H9 (cell line): ENCODE measurements around the gene CFAP45. TPM values are rescaled to one million over a fixed set of nuclear protein-coding genes. Genes with fewer than 3 reads are reported as not detected.

Experiments used
- DNase-seq: peaks from one replicate; pipeline ENCODE4 v3.0.0-alpha.2; 2017
- H2AFZ ChIP-seq: one replicate; pipeline ENCODE4 v1.6.1; 2013; ENCODE audit warnings: mild to moderate bottlenecking, low read length, control low read depth, moderate library complexity
- H2AK5ac ChIP-seq: 2 replicates; pipeline ENCODE4 v1.6.1; 2013; ENCODE audit warnings: low read length, control low read depth, mixed read lengths; ENCODE audit not compliant: insufficient read length
- H2BK120ac ChIP-seq: one replicate; pipeline ENCODE4 v1.6.1; 2013; ENCODE audit warnings: low read depth, mild to moderate bottlenecking, low read length, control low read depth, inconsistent platforms; ENCODE audit not compliant: poor library complexity, severe bottlenecking
- H2BK12ac ChIP-seq: 2 replicates; pipeline ENCODE4 v1.6.1; 2013; ENCODE audit warnings: low read length, control low read depth, mixed read lengths, low read depth; ENCODE audit not compliant: insufficient read length
- H2BK15ac ChIP-seq: 2 replicates; pipeline ENCODE4 v1.6.1; 2013; ENCODE audit warnings: low read depth, low read length, control low read depth
- H2BK20ac ChIP-seq: one replicate; pipeline ENCODE4 v1.6.1; 2013; ENCODE audit warnings: low read depth, mild to moderate bottlenecking, low read length, control low read depth, inconsistent platforms; ENCODE audit not compliant: poor library complexity, severe bottlenecking
- H2BK5ac ChIP-seq: 2 replicates; pipeline ENCODE4 v1.6.1; 2013; ENCODE audit warnings: low read length, control low read depth, mixed read lengths; ENCODE audit not compliant: insufficient read length
- H3K14ac ChIP-seq: 2 replicates; pipeline ENCODE4 v1.6.1; 2013; ENCODE audit warnings: low read length, control low read depth; ENCODE audit not compliant: insufficient read depth
- H3K18ac ChIP-seq: 2 replicates; pipeline ENCODE4 v1.6.1; 2013; ENCODE audit warnings: low read depth, mild to moderate bottlenecking, mixed read lengths, low read length, control low read depth; ENCODE audit not compliant: insufficient read length
- H3K23ac ChIP-seq: 2 replicates; pipeline ENCODE4 v1.6.1; 2013; ENCODE audit warnings: low read length, control low read depth, mixed read lengths, low read depth; ENCODE audit not compliant: insufficient read length
- H3K23me2 ChIP-seq: 2 replicates; pipeline ENCODE4 v1.6.1; 2013; ENCODE audit warnings: low read depth, mild to moderate bottlenecking, mixed read lengths, low read length, control low read depth; ENCODE audit not compliant: insufficient read length, poor library complexity, severe bottlenecking
- H3K27ac ChIP-seq: 2 replicates; pipeline ENCODE4 v1.5.1; 2013; ENCODE audit warnings: low read length, control low read depth, mixed read lengths, low read depth; ENCODE audit not compliant: insufficient read length
- H3K27me3 ChIP-seq: 2 replicates; pipeline ENCODE4 v1.6.1; 2013; ENCODE audit warnings: low read length, control low read depth, inconsistent platforms; ENCODE audit not compliant: insufficient read depth
- H3K4ac ChIP-seq: 2 replicates; pipeline ENCODE4 v1.6.1; 2013; ENCODE audit warnings: low read depth, mild to moderate bottlenecking, control low read depth, inconsistent platforms, low read length, moderate library complexity
- H3K4me1 ChIP-seq: 2 replicates; pipeline ENCODE4 v1.6.1; 2013; ENCODE audit warnings: low read length, control low read depth, inconsistent platforms; ENCODE audit not compliant: insufficient read depth
- H3K4me2 ChIP-seq: 2 replicates; pipeline ENCODE4 v1.6.1; 2013; ENCODE audit warnings: low read length, control low read depth, mixed read lengths; ENCODE audit not compliant: insufficient read length, insufficient read depth
- H3K56ac ChIP-seq: 2 replicates; pipeline ENCODE4 v1.6.1; 2013; ENCODE audit warnings: low read depth, mild to moderate bottlenecking, mixed read lengths, low read length, control low read depth; ENCODE audit not compliant: insufficient read length
- H3K79me1 ChIP-seq: 2 replicates; pipeline ENCODE4 v1.6.1; 2013; ENCODE audit warnings: low read depth, mild to moderate bottlenecking, moderate library complexity, low read length, control low read depth, inconsistent platforms; ENCODE audit not compliant: insufficient read depth, poor library complexity, severe bottlenecking
- H3K79me2 ChIP-seq: 2 replicates; pipeline ENCODE4 v1.6.1; 2013; ENCODE audit warnings: low read length, control low read depth, inconsistent platforms; ENCODE audit not compliant: insufficient read depth
- H3K9ac ChIP-seq: 2 replicates; pipeline ENCODE4 v1.6.1; 2013; ENCODE audit warnings: low read length, control low read depth, mixed read lengths; ENCODE audit not compliant: insufficient read length; ENCODE audit errors: extremely low read depth
- H3K9me3 ChIP-seq: one replicate; pipeline ENCODE4 v1.6.1; 2013; ENCODE audit warnings: low read depth, low read length, inconsistent platforms; ENCODE audit not compliant: control insufficient read depth
- H3T11ph ChIP-seq: one replicate; pipeline ENCODE4 v1.6.1; 2013; ENCODE audit warnings: mild to moderate bottlenecking, low read length, control low read depth, inconsistent platforms
- H4K20me1 ChIP-seq: one replicate; pipeline ENCODE4 v1.6.1; 2013; ENCODE audit not compliant: control insufficient read depth, insufficient read length, insufficient read depth
- H4K5ac ChIP-seq: 2 replicates; pipeline ENCODE4 v1.6.1; 2013; ENCODE audit warnings: low read depth, mild to moderate bottlenecking, mixed read lengths, low read length, control low read depth; ENCODE audit not compliant: insufficient read length
- H4K8ac ChIP-seq: replicated peaks from 2 replicates; pipeline ENCODE4 v1.6.1; 2013; ENCODE audit warnings: low read length, control low read depth, mixed read lengths, low read depth; ENCODE audit not compliant: insufficient read length
- H4K91ac ChIP-seq: 2 replicates; pipeline ENCODE4 v1.6.1; 2013; ENCODE audit warnings: low read depth, mild to moderate bottlenecking, moderate library complexity, mixed read lengths, low read length, control low read depth; ENCODE audit not compliant: insufficient read length
- H3K27ac Mint-ChIP-seq, 3 experiments: 2 replicates in 2 of 3; 3 replicates in 1 of 3; pipeline ENCODE4 v1.8.0; 2020 to 2021; ENCODE audit warnings: mixed read lengths in 3 of 3, mild to moderate bottlenecking in 1 of 3, moderate library complexity in 1 of 3
- H3K27me3 Mint-ChIP-seq: 2 replicates; pipeline ENCODE4 v1.8.0; 2021; ENCODE audit warnings: low read depth, mild to moderate bottlenecking, moderate library complexity, mixed read lengths
- H3K36me3 Mint-ChIP-seq, 3 experiments: 2 replicates in 2 of 3; 3 replicates in 1 of 3; pipeline ENCODE4 v1.8.0; 2020 to 2021; ENCODE audit warnings: low read depth in 3 of 3, mixed read lengths in 3 of 3; ENCODE audit not compliant: insufficient read depth in 1 of 3
- H3K4me1 Mint-ChIP-seq, 2 experiments: 2 replicates each; pipeline ENCODE4 v1.8.0; 2020; ENCODE audit warnings: mixed read lengths in 2 of 2
- H3K4me3 Mint-ChIP-seq, 2 experiments: 2 replicates in 1 of 2; 3 replicates in 1 of 2; pipeline ENCODE4 v1.8.0; 2020 to 2021; ENCODE audit warnings: mild to moderate bottlenecking in 2 of 2, mixed read lengths in 2 of 2, moderate library complexity in 1 of 2
- H3K9me3 Mint-ChIP-seq, 2 experiments: 2 replicates in 1 of 2; 3 replicates in 1 of 2; pipeline ENCODE4 v1.8.0; 2020; ENCODE audit warnings: mild to moderate bottlenecking in 2 of 2, mixed read lengths in 2 of 2, moderate library complexity in 1 of 2
- CTCF ChIP-seq: fragments of 200-600 bp; sonication (generic); conservative IDR thresholded peaks from 3 replicates; pipeline ENCODE4 v1.8.0; 2021; ENCODE audit warnings: antibody characterized with exemption, mild to moderate bottlenecking
- WGBS: extraction: QIAGEN DNeasy Blood & Tissue Kit; methylation state at CpG from one replicate; pipeline ENCODE4 v1.1.7; 2013; ENCODE audit warnings: missing lambda C conversion rate, low lambda C conversion rate, mixed read lengths; ENCODE audit not compliant: insufficient read length; ENCODE audit errors: extremely low coverage; 5-methylcytosine and 5-hydroxymethylcytosine counted together
- total RNA-seq: library from RNA; stranded (reverse); gene quantifications from 2 replicates; pipeline ENCODE4 v1.2.1, GENCODE V29; 2021

Gene CFAP45
- total RNA-seq, 1 experiment from 2014 or later = 0.85 TPM

GRCh38 chr1:159861218-159861617, 38.7 kb downstream of the CFAP45 start:
- peaks cover 2% of the 10 kb centered on the region for H4K20me1 ChIP-seq
- H3K4me1 Mint-ChIP-seq = peaks cover 15 to 19% of the 10 kb centered on the region in 2 experiments
- H3K9me3 ChIP-seq = no peaks in the 10 kb centered on the region
- no peak overlapping the region for H3K18ac ChIP-seq
- no peak overlapping the region for H2BK5ac ChIP-seq
- H4K8ac ChIP-seq = no peak overlapping the region
- no peak overlapping the region for H3K9ac ChIP-seq
- no peak overlapping the region for H3K23ac ChIP-seq
- H3K27me3 Mint-ChIP-seq = peaks cover 38% of the 10 kb centered on the region
- H3K4me2 ChIP-seq = no peak overlapping the region
- no peak overlapping the region for H3K14ac ChIP-seq
- no peak overlapping the region for H3K4me3 Mint-ChIP-seq
- no peaks in the 10 kb centered on the region for H3K23me2 ChIP-seq
- no peak overlapping the region for H4K5ac ChIP-seq
- no peaks in the 10 kb centered on the region for H3K9me3 Mint-ChIP-seq
- H3K27me3 ChIP-seq = no peaks in the 10 kb centered on the region
- no peak for TF ChIP-seq CTCF
- no peak overlapping the region for H3K56ac ChIP-seq
- H4K91ac ChIP-seq = no peak overlapping the region
- no peak overlapping the region for H3K27ac Mint-ChIP-seq
- H2BK12ac ChIP-seq = no peak overlapping the region
- WGBS = no CpG with 5 or more reads among the region's 8 CpGs
- no peak overlapping the region for H2AFZ ChIP-seq
- no peak overlapping the region for H3K4ac ChIP-seq
- H3K79me2 ChIP-seq = no peaks in the 10 kb centered on the region
- H3K79me1 ChIP-seq = no peaks in the 10 kb centered on the region
- no peak overlapping the region for H2BK120ac ChIP-seq
- H3K36me3 Mint-ChIP-seq = no peaks in the 10 kb centered on the region
- H3T11ph ChIP-seq = no peak overlapping the region
- no peak overlapping the region for H2BK20ac ChIP-seq
- H3K27ac ChIP-seq = no peak overlapping the region
- H2AK5ac ChIP-seq = no peak overlapping the region
- H2BK15ac ChIP-seq = no peak overlapping the region
- no peak for DNase-seq
- no peaks in the 10 kb centered on the region for H3K4me1 ChIP-seq
